Calu3 (cell line): ENCODE measurements around the gene ITFG2. TPM values are rescaled to one million over a fixed set of nuclear protein-coding genes. Genes with fewer than 3 reads are reported as not detected.

Experiments
- BruUV-seq: library from RNA; stranded (reverse); fragments of 400-500 nt; replicated peaks from 2 replicates; lab custom pipeline; 2021; lab: Mats Ljungman, UMichigan
- CTCF ChIA-PET: fragments of 300-600 bp; sonication (Branson Sonifier 250); formaldehyde crosslinking; loops from one replicate; lab custom pipeline; 2022; ENCODE audit warnings: antibody characterized with exemption; lab: Charles Lee
- DNase-seq: peaks from one replicate; pipeline ENCODE4 v3.0.0; 2022
- H3K27ac Mint-ChIP-seq: one replicate; pipeline ENCODE4 v1.8.0; 2022; ENCODE audit warnings: mixed read lengths; ENCODE audit not compliant: unreplicated experiment
- H3K27me3 Mint-ChIP-seq: one replicate; pipeline ENCODE4 v1.8.0; 2022; ENCODE audit warnings: mixed read lengths; ENCODE audit not compliant: unreplicated experiment
- H3K36me3 Mint-ChIP-seq: one replicate; pipeline ENCODE4 v1.8.0; 2022; ENCODE audit warnings: mild to moderate bottlenecking, moderate library complexity, mixed read lengths; ENCODE audit not compliant: insufficient read depth, unreplicated experiment
- H3K4me1 Mint-ChIP-seq: one replicate; pipeline ENCODE4 v1.8.0; 2022; ENCODE audit warnings: mild to moderate bottlenecking, low read depth, mixed read lengths; ENCODE audit not compliant: unreplicated experiment
- H3K4me3 Mint-ChIP-seq: one replicate; pipeline ENCODE4 v1.8.0; 2022; ENCODE audit warnings: mild to moderate bottlenecking, low read depth, moderate library complexity, mixed read lengths; ENCODE audit not compliant: unreplicated experiment
- H3K9me3 Mint-ChIP-seq: one replicate; pipeline ENCODE4 v1.8.0; 2022; ENCODE audit warnings: low read depth, mixed read lengths; ENCODE audit not compliant: unreplicated experiment
- CTCF ChIP-seq: fragments of 200-600 bp; IDR thresholded peaks from one replicate; pipeline ENCODE4 v1.8.0; 2022; ENCODE audit warnings: antibody characterized with exemption; ENCODE audit not compliant: unreplicated experiment
- intact Hi-C: fragments of 100-400 bp; cut with micrococcal nuclease; formaldehyde crosslinking; loops from one replicate; pipeline ENCODE4 v1.10.0; 2022; ENCODE audit not compliant: unreplicated experiment
- total RNA-seq: library from RNA; stranded (reverse); gene quantifications from 2 replicates; pipeline ENCODE4 v1.2.3, GENCODE V29; 2022

ITFG2 gene
- total RNA-seq, 1 experiment from 2014 or later = 31.9 TPM

- no peak for TF ChIP-seq CTCF
- intact Hi-C loops = no loop called here
- Mint-ChIP-seq H3K4me1 (peaks cover 11% of the 10 kb centered on the region), H3K27me3 (no peaks in the 10 kb centered on the region), H3K27ac (no peak overlapping the region), H3K9me3 (no peaks in the 10 kb centered on the region), H3K36me3 (peaks cover 24% of the 10 kb centered on the region), H3K4me3 (no peak overlapping the region)
- no peak for DNase-seq
- BruUV-seq = no TSS peak
- CTCF ChIA-PET = no interaction called here
Observed at GRCh38 chr12:2845280-2845679, 32.8 kb downstream of the ITFG2 start.

- H3K27me3 Mint-ChIP-seq = no peaks in the 10 kb centered on the region
Observed at GRCh38 chr12:2851931-2852330, 39.5 kb downstream of the ITFG2 start.

GRCh38 chr12:2853626-2854025 is 41.2 kb downstream of the ITFG2 start:
- H3K4me3 Mint-ChIP-seq = no peak overlapping the region
- TF ChIP-seq CTCF = peak; percentile 15
- H3K4me1 Mint-ChIP-seq = peaks cover 11% of the 10 kb centered on the region
- H3K36me3 Mint-ChIP-seq = peaks cover 23% of the 10 kb centered on the region
- no peaks in the 10 kb centered on the region for H3K9me3 Mint-ChIP-seq
- H3K27me3 Mint-ChIP-seq = no peaks in the 10 kb centered on the region
- intact Hi-C loops = no loop called here
- no TSS peak for BruUV-seq
- CTCF ChIA-PET = interaction anchor here (0.6 to 0.8 kb wide), 2 partner anchors 36 to 63 kb away, joined by 3 read pairs; no protein-coding TSS in a partner anchor
- H3K27ac Mint-ChIP-seq = no peak overlapping the region
- DNase-seq = no peak

More at GRCh38 chr12:2851931-2852330, 39.5 kb downstream of the ITFG2 start:
- intact Hi-C loops = no loop called here
- Mint-ChIP-seq H3K4me3 (no peak overlapping the region), H3K36me3 (peaks cover 20% of the 10 kb centered on the region), H3K27ac (no peak overlapping the region), H3K9me3 (no peaks in the 10 kb centered on the region), H3K4me1 (peaks cover 11% of the 10 kb centered on the region)
- BruUV-seq = no TSS peak
- CTCF ChIA-PET = no interaction called here
- TF ChIP-seq CTCF = no peak
- no peak for DNase-seq

- no peaks in the 10 kb centered on the region for H3K27me3 Mint-ChIP-seq
- H3K27ac Mint-ChIP-seq = no peak overlapping the region
- DNase-seq = no peak
- BruUV-seq = no TSS peak
- no peaks in the 10 kb centered on the region for H3K9me3 Mint-ChIP-seq
- CTCF ChIA-PET = interaction anchor here (0.7 kb wide), 1 partner anchor 1478 kb away, joined by 4 read pairs; no protein-coding TSS in a partner anchor
- peaks cover under 1% of the 10 kb centered on the region for H3K4me1 Mint-ChIP-seq
- H3K4me3 Mint-ChIP-seq = no peak overlapping the region
- TF ChIP-seq CTCF = no peak
- H3K36me3 Mint-ChIP-seq = peaks cover 24% of the 10 kb centered on the region
- intact Hi-C loops = no loop called here
Observed at GRCh38 chr12:2854669-2855453, 42.4 kb downstream of the ITFG2 start.
